PC-9 (cell line): ENCODE results near the gene IST1. TPM values are rescaled to one million over a fixed set of nuclear protein-coding genes. Genes with fewer than 3 reads are reported as not detected.

ENCODE experiments used
- BruUV-seq: library from RNA; stranded (reverse); fragments of 400-500 nt; replicated peaks from 2 replicates; lab custom pipeline; 2021; lab: Mats Ljungman, UMichigan
- CTCF ChIA-PET: fragments of 300-600 bp; sonication (Branson Sonifier 250); formaldehyde crosslinking; loops from one replicate; lab custom pipeline; 2022; ENCODE audit warnings: antibody characterized with exemption; lab: Charles Lee
- POLR2A ChIA-PET: fragments of 300-600 bp; sonication (Branson Sonifier 250); formaldehyde crosslinking; loops from one replicate; lab custom pipeline; 2022; ENCODE audit warnings: antibody characterized with exemption; ENCODE audit not compliant: unreplicated experiment; lab: Charles Lee
- DNase-seq, 2 experiments: peaks; one replicate each; pipeline versions ENCODE4 v3.0.0 to v3.0.0-alpha.2; 2015 to 2022; ENCODE audit warnings: mixed read lengths in 1 of 2
- H2AFZ ChIP-seq: fragments of 200-600 bp; sonication (generic); 2 replicates; pipeline ENCODE4 v1.8.1; 2017; ENCODE audit warnings: antibody characterized with exemption
- H3F3A ChIP-seq: fragments of 200-600 bp; sonication (generic); 2 replicates; pipeline ENCODE4 v1.8.1; 2017; ENCODE audit warnings: antibody characterized with exemption, mild to moderate bottlenecking, low read depth; ENCODE audit not compliant: insufficient read depth
- H3K27ac ChIP-seq: fragments of 200-600 bp; sonication (generic); 2 replicates; pipeline ENCODE4 v1.6.1; 2016; ENCODE audit warnings: mixed run types
- H3K27me3 ChIP-seq: fragments of 200-600 bp; sonication (generic); 2 replicates; pipeline ENCODE4 v1.6.1; 2016; ENCODE audit warnings: low read depth, mixed run types; ENCODE audit not compliant: insufficient read depth
- H3K36me3 ChIP-seq: fragments of 200-600 bp; sonication (generic); 2 replicates; pipeline ENCODE4 v1.6.1; 2016; ENCODE audit warnings: low read depth, mixed run types
- H3K4me1 ChIP-seq: fragments of 200-600 bp; sonication (generic); replicated peaks from 2 replicates; pipeline ENCODE4 v1.6.1; 2016; ENCODE audit warnings: mixed run types; ENCODE audit not compliant: insufficient read depth
- H3K4me2 ChIP-seq: fragments of 200-600 bp; sonication (generic); 2 replicates; pipeline ENCODE4 v1.6.1; 2017; ENCODE audit warnings: mixed run types
- H3K4me3 ChIP-seq: fragments of 200-600 bp; sonication (generic); 2 replicates; pipeline ENCODE4 v1.6.1; 2016; ENCODE audit warnings: mixed run types
- H3K79me2 ChIP-seq: fragments of 200-600 bp; sonication (generic); 2 replicates; pipeline ENCODE4 v1.6.1; 2017; ENCODE audit warnings: low read depth, mixed run types
- H3K9me2 ChIP-seq: fragments of 200-600 bp; sonication (generic); 2 replicates; pipeline ENCODE4 v1.8.1; 2017; ENCODE audit warnings: mild to moderate bottlenecking; ENCODE audit not compliant: insufficient read depth
- H3K9me3 ChIP-seq: fragments of 200-600 bp; sonication (generic); 2 replicates; pipeline ENCODE4 v1.8.1; 2016; ENCODE audit warnings: low read depth; ENCODE audit not compliant: insufficient read depth
- H4K20me1 ChIP-seq: fragments of 200-600 bp; sonication (generic); 2 replicates; pipeline ENCODE4 v1.8.1; 2017; ENCODE audit not compliant: insufficient read depth
- CTCF ChIP-seq: fragments of 200-600 bp; sonication (generic); conservative IDR thresholded peaks from 2 replicates; pipeline ENCODE4 v1.6.1; 2017; ENCODE audit warnings: mixed run types, antibody characterized with exemption, mild to moderate bottlenecking, moderate library complexity
- EZH2 ChIP-seq: fragments of 200-600 bp; sonication (generic); IDR thresholded peaks from 2 replicates; pipeline ENCODE4 v1.8.0; 2017; ENCODE audit warnings: antibody characterized with exemption, low read depth
- intact Hi-C: fragments of 100-400 bp; cut with micrococcal nuclease; formaldehyde crosslinking; loops from one replicate; pipeline ENCODE4 v1.10.0; 2022; ENCODE audit not compliant: unreplicated experiment
- total RNA-seq: library from RNA; stranded (reverse); gene quantifications from 2 replicates; pipeline ENCODE4 v1.2.3, GENCODE V29; 2021

IST1 gene
- total RNA-seq, 1 experiment from 2014 or later = 177 TPM

GRCh38 chr16:71894229-71894920, 956 bp upstream of the IST1 start:
- peaks cover 23% of the 10 kb centered on the region for H3K4me1 ChIP-seq
- DNase-seq = peak; percentile 55 to 76
- H3K9me2 ChIP-seq = no peaks in the 10 kb centered on the region
- CTCF ChIA-PET = interaction anchor here (0.6 to 0.7 kb wide), 3 partner anchors 100 to 226 kb away, joined by 4 to 6 read pairs (median 4); no protein-coding TSS in a partner anchor
- H3K4me3 ChIP-seq = peak overlapping the region; percentile 100
- TF ChIP-seq CTCF (peak; percentile 24; the same call in 1 of the 2 replicates), EZH2 (no peak)
- H3K4me2 ChIP-seq = peak overlapping the region; percentile 85
- H3F3A ChIP-seq = peaks cover 38% of the 10 kb centered on the region
- H3K27me3 ChIP-seq = no peaks in the 10 kb centered on the region
- BruUV-seq = TSS peak; percentile 72
- H4K20me1 ChIP-seq = peaks cover 27% of the 10 kb centered on the region
- H2AFZ ChIP-seq = peak overlapping the region; percentile 88
- H3K36me3 ChIP-seq = peaks cover 5% of the 10 kb centered on the region; the same call in 1 of the 2 replicates
- H3K27ac ChIP-seq = peak overlapping the region; percentile 90
- H3K9me3 ChIP-seq = no peaks in the 10 kb centered on the region
- peaks cover 41% of the 10 kb centered on the region for H3K79me2 ChIP-seq
- POLR2A ChIA-PET = no interaction called here
- intact Hi-C loops = loop anchor here (1.0 kb wide), 1 partner anchor 11 kb away; no protein-coding TSS in a partner anchor

GRCh38 chr16:71895679-71896365, 491 bp downstream of the IST1 start:
- intact Hi-C loops = loop anchor here (1.0 kb wide), 1 partner anchor 88 kb away; the partner anchor contains the start of gene AP1G1
- DNase-seq = peak in 1 of 2 experiments; percentile 42
- no peaks in the 10 kb centered on the region for H3K9me3 ChIP-seq
- H4K20me1 ChIP-seq = peaks cover 41% of the 10 kb centered on the region
- no peaks in the 10 kb centered on the region for H3K9me2 ChIP-seq
- TF ChIP-seq EZH2 (no peak), CTCF (no peak)
- peak overlapping the region; percentile 100 for H3K4me3 ChIP-seq
- H3K79me2 ChIP-seq = peaks cover 56% of the 10 kb centered on the region
- POLR2A ChIA-PET = interaction anchor here (0.5 to 0.9 kb wide), 2 partner anchors 87 kb away, joined by 4 to 5 read pairs; partner anchors contain the start of gene AP1G1
- TSS peak; percentile 57 for BruUV-seq
- peaks cover 23% of the 10 kb centered on the region for H3K4me1 ChIP-seq
- H3K27me3 ChIP-seq = no peaks in the 10 kb centered on the region
- CTCF ChIA-PET = no interaction called here
- peaks cover 6% of the 10 kb centered on the region; the same call in 1 of the 2 replicates for H3K36me3 ChIP-seq
- peak overlapping the region; percentile 90 for H3K27ac ChIP-seq
- H3K4me2 ChIP-seq = peak overlapping the region; percentile 85
- peak overlapping the region; percentile 88 for H2AFZ ChIP-seq
- peaks cover 40% of the 10 kb centered on the region for H3F3A ChIP-seq

- Histone ChIP-seq H3K36me3 (peaks cover 9% of the 10 kb centered on the region; the same call in 1 of the 2 replicates), H2AFZ (no peak overlapping the region), H3K9me2 (no peaks in the 10 kb centered on the region), H3K79me2 (peaks cover 66% of the 10 kb centered on the region), H3K4me3 (peak overlapping the region; percentile 100), H3K4me1 (peaks cover 18% of the 10 kb centered on the region), H3K9me3 (no peaks in the 10 kb centered on the region), H3K4me2 (peak overlapping the region; percentile 85), H4K20me1 (peaks cover 52% of the 10 kb centered on the region), H3K27me3 (no peaks in the 10 kb centered on the region), H3K27ac (no peak overlapping the region), H3F3A (peaks cover 37% of the 10 kb centered on the region)
- no TSS peak for BruUV-seq
- TF ChIP-seq CTCF (no peak), EZH2 (no peak)
- DNase-seq = no peak
- intact Hi-C loops = no loop called here
- ChIA-PET POLR2A (interaction anchor here (0.9 kb wide), 1 partner anchor 88 kb away, joined by 4 read pairs; the partner anchor contains the start of gene AP1G1), CTCF (no interaction called here)
Measured at GRCh38 chr16:71896764-71897368, 1.5 kb downstream of the IST1 start.
